Measurements from ENCODE around the gene ABCA5.
A peak's percentile ranks its signal among the peaks of the same experiment; 100 is the strongest.

The ABCA5 gene

GRCh38 chr17:69239611-69240600 lies 87.0 kb downstream of the ABCA5 start:
- no peak overlapping the region for H3K27ac ChIP-seq
- H3K36me3 ChIP-seq = peaks cover 0 to 16% (median 5%) of the 10 kb centered on the region in 3 donors
- intact Hi-C loops (cut with DNase I; ENCODE audit: low total_unique reads) = no loop called here
- no peak for TF ChIP-seq CTCF (IDR thresholded peaks at IDR 0.05)
- no peaks in the 10 kb centered on the region for H3K27me3 ChIP-seq
- H3K4me3 ChIP-seq = no peak overlapping the region
- H3K4me1 ChIP-seq = no peaks in the 10 kb centered on the region
- no peak for DNase-seq
- no peaks in the 10 kb centered on the region for H3K9me3 ChIP-seq

GRCh38 chr17:69236946-69237345 lies 90.0 kb downstream of the ABCA5 start:
- Histone ChIP-seq H3K36me3 (peaks cover 0 to 8% (median 0%) of the 10 kb centered on the region in 3 donors), H3K27me3 (no peaks in the 10 kb centered on the region), H3K4me1 (no peaks in the 10 kb centered on the region), H3K4me3 (no peak overlapping the region), H3K9me3 (peaks cover 0 to 10% (median 7%) of the 10 kb centered on the region in 3 donors), H3K27ac (no peak overlapping the region)
- DNase-seq = no peak
- intact Hi-C loops (cut with DNase I; ENCODE audit: low total_unique reads) = no loop called here
- no peak for TF ChIP-seq CTCF (IDR thresholded peaks at IDR 0.05)

GRCh38 chr17:69236464-69236863 lies 90.5 kb downstream of the ABCA5 start:
- no peak for TF ChIP-seq CTCF (IDR thresholded peaks at IDR 0.05)
- Histone ChIP-seq H3K4me3 (no peak overlapping the region), H3K27me3 (no peaks in the 10 kb centered on the region), H3K4me1 (no peaks in the 10 kb centered on the region), H3K36me3 (peaks cover 0 to 7% (median 0%) of the 10 kb centered on the region in 3 donors), H3K27ac (no peak overlapping the region), H3K9me3 (peaks cover 0 to 10% (median 7%) of the 10 kb centered on the region in 3 donors)
- intact Hi-C loops (cut with DNase I; ENCODE audit: low total_unique reads) = no loop called here
- no peak for DNase-seq

GRCh38 chr17:69235338-69236058 lies 91.4 kb downstream of the ABCA5 start:
- Histone ChIP-seq H3K4me3 (no peak overlapping the region), H3K27ac (no peak overlapping the region), H3K27me3 (no peaks in the 10 kb centered on the region), H3K36me3 (no peaks in the 10 kb centered on the region), H3K9me3 (peaks cover 0 to 10% (median 7%) of the 10 kb centered on the region in 3 donors), H3K4me1 (no peaks in the 10 kb centered on the region)
- peak; percentile 48 to 50 for TF ChIP-seq CTCF (IDR thresholded peaks at IDR 0.05)
- DNase-seq = peak; percentile 81 to 83
- intact Hi-C loops (cut with DNase I; ENCODE audit: low total_unique reads) = no loop called here

- intact Hi-C loops (cut with DNase I; ENCODE audit: low total_unique reads) = loop anchor here (5.0 kb wide), 1 partner anchor 460 kb away; no protein-coding TSS in a partner anchor
- DNase-seq = no peak
- no peaks in the 10 kb centered on the region for H3K27me3 ChIP-seq
These were observed 94.3 kb downstream of the ABCA5 start for GRCh38 chr17:69232650-69233049.

More at GRCh38 chr17:69232650-69233049, 94.3 kb downstream of the ABCA5 start:
- H3K27ac ChIP-seq = no peak overlapping the region
- no peaks in the 10 kb centered on the region for H3K36me3 ChIP-seq
- H3K9me3 ChIP-seq = peaks cover 0 to 10% (median 7%) of the 10 kb centered on the region in 3 donors
- no peak overlapping the region for H3K4me3 ChIP-seq
- TF ChIP-seq CTCF (IDR thresholded peaks at IDR 0.05) = no peak
- H3K4me1 ChIP-seq = no peaks in the 10 kb centered on the region
